Subcutaneous adipose tissue (tissue), 4 donors: ENCODE data around the gene PUS3. TPM values are rescaled to one million over a fixed set of nuclear protein-coding genes. Genes with fewer than 3 reads are reported as not detected.

Source experiments
- CTCF ChIP-seq: fragments of 450-650 bp; IDR thresholded peaks from one replicate; pipeline ENCODE4 v1.5.1; 2016; ENCODE audit warnings: low read depth, mild to moderate bottlenecking, control low read depth, antibody characterized with exemption, moderate library complexity
- total RNA-seq, 4 donors: library from RNA; depleted of rRNA; stranded (reverse); fragments of >200 nt; gene quantifications; one replicate each; pipeline ENCODE4 v1.1.0, GENCODE V29; 2016

PUS3 gene
- total RNA-seq, 4 donors from 2014 or later = 5.5 to 13.4 (median 8.7) TPM

DNA sequence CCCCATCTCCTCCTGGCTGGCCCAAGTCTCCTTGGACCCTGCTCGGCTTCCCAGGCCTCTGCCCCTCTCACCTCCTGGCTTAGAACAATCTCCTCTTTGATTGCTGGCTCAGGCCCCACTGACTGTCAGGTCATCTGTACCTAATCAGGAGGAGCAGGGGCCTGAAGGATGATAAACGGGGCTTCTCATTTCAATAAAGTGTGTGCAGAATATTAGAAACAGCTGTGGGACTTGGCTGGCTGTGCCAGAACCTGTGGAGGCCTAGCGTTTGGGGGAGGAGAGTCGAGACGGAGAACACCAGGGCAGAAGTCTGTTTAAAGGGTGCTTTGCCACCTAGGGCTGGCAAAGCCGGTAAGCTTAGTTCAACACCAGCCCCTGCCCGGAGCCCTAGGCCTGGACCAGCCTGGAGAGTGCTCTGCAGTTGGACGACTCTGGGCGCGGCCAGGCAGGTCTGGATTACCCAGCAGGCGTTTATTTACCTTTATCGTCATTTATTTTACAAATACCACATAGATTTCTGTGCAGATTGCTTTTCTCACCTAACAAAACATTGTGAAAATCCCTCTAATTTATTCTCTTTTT, 32.7 kb upstream of the PUS3 start:
- TF ChIP-seq CTCF = no peak

DNA sequence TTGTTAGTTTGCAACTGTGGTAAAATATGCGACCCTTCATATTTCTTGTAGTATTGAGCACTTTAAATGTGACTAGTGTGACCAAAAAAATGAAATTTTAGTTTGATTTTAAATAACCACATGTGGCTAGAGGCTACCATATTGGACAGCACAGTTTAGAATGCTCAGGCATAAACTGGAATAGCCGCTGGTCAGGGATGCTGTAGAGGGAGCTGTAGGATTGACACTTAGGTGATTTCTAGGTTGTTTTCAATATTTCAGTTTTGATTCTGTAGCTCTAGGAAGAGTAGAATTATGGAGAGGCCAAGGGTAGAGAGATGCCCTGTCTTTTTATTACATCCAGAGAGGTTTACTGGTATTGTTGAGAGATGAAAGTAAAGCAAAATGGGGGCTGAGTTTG, 32.0 kb upstream of the PUS3 start:
- no peak for TF ChIP-seq CTCF

- no peak for TF ChIP-seq CTCF
Measured at GRCh38 chr11:125934473-125934872, 31.5 kb upstream of the PUS3 start.

DNA sequence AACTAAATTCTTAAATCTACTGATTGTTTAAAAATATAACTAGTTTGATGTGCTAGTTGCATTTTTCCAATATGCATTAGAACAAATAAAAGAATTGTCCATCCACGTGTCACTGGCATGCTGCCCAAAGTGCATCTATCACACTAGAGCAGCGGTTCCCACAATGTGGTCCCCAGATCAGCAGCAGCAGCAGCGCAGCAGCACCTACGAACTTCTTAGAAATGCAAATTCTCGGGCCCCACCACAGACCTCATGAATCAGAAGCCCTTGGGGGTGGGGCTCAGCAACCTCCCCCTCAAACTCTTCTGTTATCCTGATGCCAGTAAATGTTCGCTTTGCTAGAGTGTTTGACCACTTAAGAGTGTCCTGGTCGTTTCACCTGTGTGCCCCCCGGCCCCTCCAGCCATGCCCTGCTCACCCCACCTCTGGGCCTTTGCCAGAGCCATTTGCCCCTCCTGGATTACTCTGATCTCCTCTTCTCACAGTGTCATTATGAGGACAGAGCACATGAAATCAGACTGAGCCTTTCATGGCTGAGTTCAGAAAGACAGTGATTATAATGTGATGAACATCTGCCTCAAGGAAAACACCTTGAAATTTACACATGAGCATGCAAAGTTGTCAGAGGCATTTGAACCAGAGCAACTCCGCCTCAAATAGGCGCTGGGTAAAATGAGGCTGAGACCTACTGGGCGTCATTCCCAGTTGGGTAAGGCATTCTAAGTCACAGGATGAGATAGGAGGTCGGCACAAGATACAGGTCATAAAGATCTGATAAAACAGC, 30.2 kb upstream of the PUS3 start:
- no peak for TF ChIP-seq CTCF

GRCh38 chr11:125932301-125932700, 29.3 kb upstream of the PUS3 start:
- TF ChIP-seq CTCF = no peak

GRCh38 chr11:125931668-125932067, 28.7 kb upstream of the PUS3 start:
- TF ChIP-seq CTCF = no peak

- no peak for TF ChIP-seq CTCF
Measured at GRCh38 chr11:125931116-125931515, 28.1 kb upstream of the PUS3 start.
